Activated CD8-positive, alpha-beta memory T cell treated with anti-CD3 and anti-CD28 coated beads for 1 hour (primary cell): ENCODE data around the gene MORN1.

ENCODE experiments used
- DNase-seq, 2 donors: peaks; one replicate each; pipeline ENCODE4 v3.0.0-alpha.2; 2020; ENCODE audit warnings: low read depth in 1 of 2; ENCODE audit errors: extremely low read depth in 1 of 2

Gene MORN1

GRCh38 chr1:2282556-2283270, 108.6 kb downstream of the MORN1 start:
- DNase-seq, result no peak

DNA sequence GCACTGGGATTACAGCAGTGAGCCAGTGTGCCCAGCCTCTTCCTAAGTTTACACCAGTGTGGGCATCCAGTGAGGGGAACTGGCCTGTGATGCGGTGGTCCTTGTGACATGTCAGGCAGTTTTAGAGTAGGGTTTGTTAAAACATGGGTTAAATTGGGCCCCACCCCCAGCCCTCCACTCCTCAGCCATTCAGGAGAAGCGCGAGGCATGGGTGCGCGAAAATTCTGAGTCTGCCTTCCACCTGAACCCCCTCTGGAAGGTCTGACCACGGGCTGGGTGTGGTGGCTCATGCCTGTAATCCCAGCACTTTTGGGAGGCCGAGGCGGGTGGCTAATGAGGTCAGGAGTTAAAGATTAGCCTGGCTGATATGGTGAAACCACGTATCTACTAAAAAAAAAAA, 111.5 kb downstream of the MORN1 start:
- DNase-seq, result no peak

DNA sequence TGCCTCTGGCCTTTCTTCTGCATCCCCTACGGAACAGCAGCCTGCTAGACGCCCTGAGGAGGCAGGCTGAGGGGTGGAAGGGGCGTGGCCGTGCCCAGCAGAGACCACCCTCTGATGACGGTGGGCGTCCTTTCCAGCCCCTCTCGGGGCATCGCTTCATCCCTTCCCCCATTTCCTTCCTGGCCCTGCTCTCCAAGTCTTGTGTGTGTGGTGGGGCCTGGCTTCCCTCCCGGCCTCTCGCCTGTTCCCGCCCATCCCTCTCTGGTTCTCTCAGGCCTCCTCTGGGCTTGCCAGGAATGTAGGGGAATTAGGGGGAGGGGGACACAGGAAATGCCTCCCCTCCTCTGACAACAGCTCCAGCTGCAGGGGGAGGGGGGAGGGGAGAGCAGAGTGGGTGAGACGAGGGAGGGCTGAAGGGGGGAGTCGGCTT, 112.1 kb downstream of the MORN1 start:
- DNase-seq, result no peak

DNA sequence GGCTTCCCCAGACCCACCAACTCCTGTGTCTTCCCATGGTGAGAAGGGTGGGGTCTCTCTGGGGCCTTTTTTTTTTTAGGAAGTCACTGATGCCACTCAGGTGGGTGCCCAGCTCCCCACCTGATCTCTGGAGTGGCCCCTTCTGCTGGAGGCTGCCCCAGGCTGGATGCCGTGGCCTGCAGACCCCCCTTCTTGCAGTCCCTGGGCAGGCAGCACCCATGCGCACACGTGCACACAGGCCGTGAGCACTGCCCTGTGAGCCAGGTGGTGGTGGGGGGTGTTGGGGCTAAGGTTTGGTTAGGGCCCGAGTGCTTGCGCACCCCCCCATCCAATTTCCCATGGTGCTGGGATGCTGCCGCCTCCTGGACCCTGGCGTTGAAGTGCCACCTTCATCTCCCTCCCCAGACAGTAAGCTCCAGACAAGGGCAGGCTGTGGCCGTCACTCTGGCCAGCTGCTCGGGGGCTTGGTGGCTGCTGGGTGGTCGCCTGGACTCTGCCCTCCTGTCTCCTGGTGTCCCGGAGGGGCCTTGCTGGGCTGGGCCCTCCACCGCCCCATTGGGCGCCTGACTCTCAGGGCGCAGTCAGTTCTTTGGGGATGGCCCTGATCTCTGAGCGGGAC, 112.7 kb downstream of the MORN1 start:
- DNase-seq, result no peak

- DNase-seq, result no peak
Measured at GRCh38 chr1:2277741-2278488, 113.4 kb downstream of the MORN1 start.

DNA sequence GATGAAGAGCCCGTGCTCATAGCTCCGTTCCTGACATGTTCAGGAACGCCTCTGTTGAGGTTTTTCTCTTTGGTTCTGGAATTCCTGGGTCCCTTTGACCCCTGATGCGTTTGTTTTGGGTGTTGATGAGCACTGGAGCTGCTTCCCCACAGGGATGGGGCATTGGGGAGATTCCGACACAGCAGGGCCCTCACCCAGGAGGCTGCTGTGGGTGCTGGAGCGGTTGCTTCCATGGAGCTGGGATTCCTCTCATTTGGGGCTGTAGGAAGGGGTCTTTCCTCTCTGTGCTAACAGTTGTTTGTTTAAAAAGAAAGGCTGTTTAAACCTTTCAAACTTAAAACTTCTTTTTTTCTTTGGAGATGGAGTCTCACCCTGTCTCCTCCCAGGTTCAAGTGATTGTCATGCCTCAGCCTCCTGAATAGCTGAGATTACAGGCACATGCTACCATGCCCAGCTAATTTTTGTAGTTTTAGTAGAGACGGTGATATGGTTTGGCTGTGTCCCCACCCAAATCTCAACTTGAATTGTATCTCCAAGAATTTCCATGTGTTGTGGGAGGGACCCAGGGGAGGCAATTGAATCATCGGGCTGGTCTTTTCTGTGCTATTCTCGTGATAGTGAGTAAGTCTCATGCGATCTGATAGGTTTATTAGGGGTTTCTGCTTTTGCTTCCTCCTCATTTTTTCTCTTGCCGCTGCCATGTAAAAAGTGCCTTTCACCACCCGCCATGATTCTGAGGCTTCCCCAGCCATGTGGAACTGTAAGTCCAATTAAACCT, 114.4 kb downstream of the MORN1 start:
- no peak for DNase-seq

GRCh38 chr1:2275796-2276536, 115.4 kb downstream of the MORN1 start:
- DNase-seq, result no peak

DNA sequence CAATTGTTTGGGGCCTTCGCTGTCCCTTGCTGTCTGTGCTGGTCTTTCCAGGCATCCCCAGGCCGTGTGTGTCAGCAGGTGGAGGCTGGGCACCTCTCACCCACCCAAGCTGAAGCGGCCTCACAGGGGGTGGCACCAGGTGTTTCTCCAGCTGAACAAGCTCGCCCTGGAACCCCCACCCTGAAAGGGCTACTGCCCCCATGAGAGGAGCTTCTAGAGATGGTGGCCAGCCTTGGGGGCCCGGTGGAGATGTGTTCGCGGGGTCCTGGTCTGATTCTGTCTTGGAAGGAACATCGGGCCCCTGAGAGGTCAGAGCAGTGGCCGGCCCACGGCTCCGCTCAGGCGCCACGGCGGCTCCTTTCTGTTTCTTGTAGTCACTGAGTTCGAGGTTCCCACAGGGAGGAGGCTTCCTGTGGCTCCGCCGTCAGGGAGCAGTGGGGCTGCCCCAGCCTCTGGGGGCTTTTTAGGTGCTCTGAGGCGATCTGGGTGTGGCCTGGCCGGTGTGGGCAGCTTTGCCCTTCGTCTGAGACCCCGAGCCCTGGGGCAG, 116.4 kb downstream of the MORN1 start:
- no peak for DNase-seq

DNA sequence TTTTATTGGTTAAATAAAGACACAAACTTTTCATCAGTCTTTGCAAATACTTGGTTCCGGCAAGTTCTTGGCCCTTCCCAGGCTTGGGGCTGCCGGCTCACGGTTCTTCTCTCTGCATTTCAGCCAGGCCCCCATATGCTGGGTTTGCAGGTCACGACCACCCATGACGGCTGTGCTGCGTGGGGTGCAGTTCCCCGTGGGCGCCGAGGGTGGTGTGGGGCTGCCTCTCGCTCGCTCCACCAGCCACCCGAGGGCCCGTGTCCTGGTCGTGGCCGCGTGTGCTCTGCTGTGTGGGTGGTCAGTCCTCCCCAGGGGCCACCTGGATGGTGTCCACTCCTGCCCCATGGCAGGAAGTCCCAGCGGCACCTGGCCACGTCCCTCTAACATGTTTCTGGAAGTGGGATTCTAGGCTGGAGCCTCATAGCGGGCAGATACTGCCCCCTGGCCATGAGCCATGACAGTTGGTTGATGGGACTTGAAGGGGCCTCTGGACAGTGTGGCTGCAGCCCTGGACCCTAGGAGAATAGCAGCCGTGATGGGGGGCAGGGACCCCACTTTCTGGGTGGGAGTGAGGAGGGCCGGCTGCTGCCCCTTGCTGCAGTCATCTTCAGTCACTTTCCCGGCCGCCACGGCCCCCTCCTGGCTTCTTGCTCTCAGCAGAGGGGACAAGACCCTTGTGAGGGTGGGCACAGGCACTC, 117.0 kb downstream of the MORN1 start:
- DNase-seq, result no peak

- DNase-seq, result no peak
Measured at GRCh38 chr1:2273401-2274090, 117.8 kb downstream of the MORN1 start.

DNA sequence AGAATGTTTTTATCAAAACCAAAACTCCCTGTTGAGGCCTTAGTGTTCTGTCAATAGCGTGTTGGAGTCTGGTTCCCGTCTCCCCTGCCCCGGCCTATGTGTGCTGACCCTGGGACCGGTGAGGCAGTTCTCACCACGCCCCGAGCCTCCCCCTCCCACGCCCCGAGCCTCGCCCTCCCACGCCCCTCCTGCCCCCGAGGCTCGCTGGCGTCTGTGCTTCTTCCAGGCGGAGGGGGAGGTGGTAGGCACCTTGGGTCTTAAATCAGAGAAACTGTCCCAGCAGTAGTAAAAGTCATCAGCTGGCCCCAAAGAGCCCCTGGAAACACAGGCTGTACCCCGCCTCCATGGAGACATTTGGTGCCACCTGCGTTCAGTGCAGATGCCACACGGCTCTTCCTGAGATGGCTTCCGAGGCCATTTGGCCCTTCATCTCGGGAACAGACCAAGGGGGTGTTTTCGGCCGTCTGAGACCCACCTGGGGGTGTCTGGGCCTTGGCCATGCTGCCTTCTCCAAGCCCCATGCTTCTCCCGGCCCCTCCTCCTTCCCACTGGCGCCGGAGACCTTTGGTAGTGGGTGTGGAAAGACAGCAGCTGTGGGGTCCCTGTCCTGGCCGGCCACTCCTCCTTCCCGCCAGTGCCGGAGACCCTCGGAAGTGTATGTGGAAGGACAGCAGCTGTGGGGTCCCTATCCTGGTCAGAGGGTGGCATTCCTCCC, 118.5 kb downstream of the MORN1 start:
- DNase-seq, result no peak

DNA sequence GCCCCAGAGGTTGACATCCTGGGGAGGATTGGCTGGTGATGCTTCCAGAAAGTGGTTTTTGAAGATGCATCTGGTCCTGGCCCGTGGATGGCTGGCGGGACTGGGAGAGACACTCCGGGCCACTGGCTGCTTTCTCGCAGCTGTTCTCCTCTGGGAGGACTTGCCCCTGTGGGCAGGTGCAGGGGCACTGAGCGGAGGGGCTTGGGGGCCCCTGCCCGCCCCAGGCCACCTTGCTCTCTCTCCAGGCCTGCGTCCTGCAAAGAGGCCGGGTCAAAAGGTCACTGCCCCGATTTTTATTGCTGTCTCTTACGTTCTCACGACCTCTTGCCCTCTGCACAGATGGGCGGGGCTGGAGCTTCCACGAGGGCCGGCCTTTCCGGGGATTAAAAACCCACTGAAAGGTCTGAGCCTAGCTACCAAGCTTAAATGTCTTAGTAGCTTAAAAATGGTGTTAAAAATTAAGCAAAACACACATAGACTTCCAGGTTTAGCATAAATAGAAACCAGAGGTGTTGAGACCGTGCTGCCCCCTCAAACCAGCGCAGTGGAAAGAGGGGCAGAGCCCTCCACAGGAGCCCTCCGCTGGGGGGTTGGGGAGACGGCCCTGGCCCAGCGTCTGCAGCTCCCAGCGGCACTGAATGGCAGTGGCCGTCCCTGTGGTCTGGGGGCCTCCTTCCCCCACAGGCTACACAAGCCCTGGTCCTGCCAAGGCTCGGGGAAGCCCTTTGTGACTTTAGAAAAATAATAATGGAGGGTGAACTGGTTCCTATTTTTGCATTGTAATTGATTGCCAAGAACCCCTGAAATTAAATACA, 119.3 kb downstream of the MORN1 start:
- DNase-seq, result no peak
